Middle frontal gyrus (tissue), 1 donor: ENCODE results near the gene KPNA6.
A peak's percentile ranks its signal among the peaks of the same experiment; 100 is the strongest.

Experiments used
- DNase-seq: peaks from one replicate; pipeline ENCODE4 v3.0.0-alpha.2; 2015; ENCODE audit warnings: low spot score; ENCODE audit errors: extremely low spot score

The KPNA6 gene

GRCh38 chr1:32187850-32188249, 80.0 kb downstream of the KPNA6 start:
- DNase-seq: no peak

- DNase-seq: no peak
Observed at GRCh38 chr1:32192220-32192948, 84.5 kb downstream of the KPNA6 start.

GRCh38 chr1:32194984-32195383, 87.1 kb downstream of the KPNA6 start:
- no peak for DNase-seq

GRCh38 chr1:32195531-32195930, 87.7 kb downstream of the KPNA6 start:
- DNase-seq: no peak

GRCh38 chr1:32195972-32196823, 88.3 kb downstream of the KPNA6 start:
- no peak for DNase-seq

GRCh38 chr1:32197074-32197473, 89.2 kb downstream of the KPNA6 start:
- no peak for DNase-seq

- no peak for DNase-seq
Observed at GRCh38 chr1:32197837-32198236, 90.0 kb downstream of the KPNA6 start.

- DNase-seq: no peak
Observed at GRCh38 chr1:32198237-32199042, 90.6 kb downstream of the KPNA6 start.

GRCh38 chr1:32199043-32199716, 91.3 kb downstream of the KPNA6 start:
- no peak for DNase-seq

GRCh38 chr1:32199717-32200072, 91.8 kb downstream of the KPNA6 start:
- DNase-seq: no peak

GRCh38 chr1:32200226-32201010, 92.6 kb downstream of the KPNA6 start, which contains the start of gene CCDC28B:
TSS of gene CCDC28B (plus strand) at chr1:32200595. CDS start at chr1:32201936, 1,341 bp downstream.
- no peak for DNase-seq

- DNase-seq: no peak
Observed at GRCh38 chr1:32201011-32201855, 93.4 kb downstream of the KPNA6 start.

GRCh38 chr1:32204943-32205361, 97.1 kb downstream of the KPNA6 start:
- no peak for DNase-seq

GRCh38 chr1:32205401-32206370, 97.8 kb downstream of the KPNA6 start, which contains the start of gene IQCC:
TSS of gene IQCC (plus strand) at chr1:32205671. CDS start at chr1:32205682, 11 bp downstream.
- peak; percentile 81 for DNase-seq

GRCh38 chr1:32208469-32208868, 100.6 kb downstream of the KPNA6 start:
- no peak for DNase-seq

- DNase-seq: no peak
Observed at GRCh38 chr1:32208891-32209328, 101.1 kb downstream of the KPNA6 start, which contains the start of gene DCDC2B. TSS of gene DCDC2B (plus strand) at chr1:32209089. CDS start at chr1:32209094, 5 bp downstream.

- DNase-seq: no peak
Observed at GRCh38 chr1:32215629-32216480, 108.0 kb downstream of the KPNA6 start.
